PC-9 (cell line): ENCODE results near the gene ZFYVE9.

Source experiments
- EZH2 ChIP-seq: fragments of 200-600 bp; sonication (generic); IDR thresholded peaks from 2 replicates; pipeline ENCODE4 v1.8.0; 2017; ENCODE audit warnings: antibody characterized with exemption, low read depth
- TF ChIP-seq, protein P1 (sequence below): fragments of 200-600 bp; sonication (generic); conservative IDR thresholded peaks from 2 replicates; pipeline ENCODE4 v1.6.1; 2017; ENCODE audit warnings: mixed run types, antibody characterized with exemption, mild to moderate bottlenecking, moderate library complexity

DNA sequence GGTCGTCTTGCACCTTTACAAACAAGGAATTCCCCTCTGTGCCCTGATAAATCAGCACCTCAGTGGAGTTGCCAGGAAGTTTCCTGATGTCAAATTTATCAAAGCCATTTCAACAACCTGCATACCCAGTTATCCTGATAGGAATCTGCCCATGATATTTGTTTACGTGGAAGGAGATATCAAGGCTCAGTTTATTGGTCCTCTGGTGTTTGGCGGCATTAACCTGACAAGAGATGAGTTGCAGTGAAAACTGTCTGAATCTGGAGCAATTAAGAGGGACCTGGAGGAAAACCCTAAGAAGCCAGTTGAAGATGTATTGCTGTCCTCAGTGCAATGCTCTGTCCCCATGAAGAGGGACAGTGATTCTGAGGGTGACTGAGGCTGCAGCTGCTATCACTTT is 38.3 kb downstream of the ZFYVE9 start:
- TF ChIP-seq, protein P1, sequence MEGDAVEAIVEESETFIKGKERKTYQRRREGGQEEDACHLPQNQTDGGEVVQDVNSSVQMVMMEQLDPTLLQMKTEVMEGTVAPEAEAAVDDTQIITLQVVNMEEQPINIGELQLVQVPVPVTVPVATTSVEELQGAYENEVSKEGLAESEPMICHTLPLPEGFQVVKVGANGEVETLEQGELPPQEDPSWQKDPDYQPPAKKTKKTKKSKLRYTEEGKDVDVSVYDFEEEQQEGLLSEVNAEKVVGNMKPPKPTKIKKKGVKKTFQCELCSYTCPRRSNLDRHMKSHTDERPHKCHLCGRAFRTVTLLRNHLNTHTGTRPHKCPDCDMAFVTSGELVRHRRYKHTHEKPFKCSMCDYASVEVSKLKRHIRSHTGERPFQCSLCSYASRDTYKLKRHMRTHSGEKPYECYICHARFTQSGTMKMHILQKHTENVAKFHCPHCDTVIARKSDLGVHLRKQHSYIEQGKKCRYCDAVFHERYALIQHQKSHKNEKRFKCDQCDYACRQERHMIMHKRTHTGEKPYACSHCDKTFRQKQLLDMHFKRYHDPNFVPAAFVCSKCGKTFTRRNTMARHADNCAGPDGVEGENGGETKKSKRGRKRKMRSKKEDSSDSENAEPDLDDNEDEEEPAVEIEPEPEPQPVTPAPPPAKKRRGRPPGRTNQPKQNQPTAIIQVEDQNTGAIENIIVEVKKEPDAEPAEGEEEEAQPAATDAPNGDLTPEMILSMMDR = no peak
- no peak for TF ChIP-seq EZH2
